Natural killer cell (primary cell): Measurements from ENCODE around the gene AMMECR1L. TPM values are rescaled to one million over a fixed set of nuclear protein-coding genes. Genes with fewer than 3 reads are reported as not detected.

Source experiments
- ATAC-seq, 3 donors: fragments of 150-1000 bp in 2 of 3; fragments of 200-7000 bp in 1 of 3; cut with Tn5 transposase; 1 replicate in 1 of 3; 2 replicates in 2 of 3; pipeline ENCODE4 v1.10.0; 2021; ENCODE audit warnings: mild to moderate bottlenecking in 2 of 3, moderate library complexity in 2 of 3
- DNase-seq, 2 donors: peaks; one replicate each; pipeline versions ENCODE4 v3.0.0 to v3.0.0-alpha.2; 2013 to 2021; ENCODE audit warnings: mixed read lengths in 1 of 2
- H3K27ac ChIP-seq: one replicate; pipeline ENCODE4 v1.5.1; 2013; ENCODE audit warnings: mild to moderate bottlenecking, low read length
- H3K27me3 ChIP-seq: one replicate; pipeline ENCODE4 v1.6.1; 2013; ENCODE audit warnings: low read length; ENCODE audit not compliant: control insufficient read depth, insufficient read depth
- H3K36me3 ChIP-seq: one replicate; pipeline ENCODE4 v1.6.1; 2013; ENCODE audit warnings: low read length; ENCODE audit not compliant: control insufficient read depth, insufficient read depth
- H3K4me1 ChIP-seq: one replicate; pipeline ENCODE4 v1.6.1; 2013; ENCODE audit warnings: low read length; ENCODE audit not compliant: control insufficient read depth, insufficient read depth
- H3K4me3 ChIP-seq: one replicate; pipeline ENCODE4 v1.5.1; 2013; ENCODE audit warnings: low read length
- H3K9me3 ChIP-seq: one replicate; pipeline ENCODE4 v1.6.1; 2013; ENCODE audit warnings: low read length; ENCODE audit not compliant: control insufficient read depth, insufficient read depth
- H3K27ac Mint-ChIP-seq, 2 donors: one replicate each; pipeline ENCODE4 v1.8.0; 2022; ENCODE audit warnings: mild to moderate bottlenecking in 2 of 2, mixed read lengths in 2 of 2, moderate library complexity in 1 of 2
- H3K27me3 Mint-ChIP-seq, 2 donors: one replicate each; pipeline ENCODE4 v1.8.0; 2022; ENCODE audit warnings: low read depth in 2 of 2, mixed read lengths in 2 of 2
- H3K36me3 Mint-ChIP-seq: one replicate; pipeline ENCODE4 v1.8.0; 2022; ENCODE audit warnings: mixed read lengths
- H3K4me1 Mint-ChIP-seq, 2 donors: one replicate each; pipeline ENCODE4 v1.8.0; 2022; ENCODE audit warnings: mixed read lengths in 2 of 2
- H3K4me3 Mint-ChIP-seq: one replicate; pipeline ENCODE4 v1.8.0; 2022; ENCODE audit warnings: mild to moderate bottlenecking, moderate library complexity, mixed read lengths
- H3K9me3 Mint-ChIP-seq, 2 donors: one replicate each; pipeline ENCODE4 v1.8.0; 2022; ENCODE audit warnings: mixed read lengths in 2 of 2
- WGBS: methylation state at CpG from one replicate; pipeline ENCODE4 v1.1.7; 2013; ENCODE audit warnings: missing lambda C conversion rate; ENCODE audit not compliant: insufficient coverage; 5-methylcytosine and 5-hydroxymethylcytosine counted together
- intact Hi-C: fragments of 100-400 bp; cut with micrococcal nuclease; formaldehyde crosslinking; loops from one replicate; pipeline ENCODE4 v1.14.2; 2022
- total RNA-seq, 4 donors: library from RNA; stranded (reverse); fragments of 120-200 nt in 1 of 4; gene quantifications; one replicate each; pipeline versions ENCODE4 v1.2.3 to v1.2.4, GENCODE V29; 2013 to 2022
- TF ChIP-seq, protein P1 (sequence below): fragments of 200-600 bp; IDR thresholded peaks from one replicate; pipeline ENCODE4 v1.8.0; 2022; ENCODE audit warnings: antibody characterized with exemption

AMMECR1L gene
- total RNA-seq, 3 donors from 2014 or later (not counting 1 experiment from before 2014, with no cell fraction given) = 12.0 to 17.3 (median 13.6) TPM

DNA sequence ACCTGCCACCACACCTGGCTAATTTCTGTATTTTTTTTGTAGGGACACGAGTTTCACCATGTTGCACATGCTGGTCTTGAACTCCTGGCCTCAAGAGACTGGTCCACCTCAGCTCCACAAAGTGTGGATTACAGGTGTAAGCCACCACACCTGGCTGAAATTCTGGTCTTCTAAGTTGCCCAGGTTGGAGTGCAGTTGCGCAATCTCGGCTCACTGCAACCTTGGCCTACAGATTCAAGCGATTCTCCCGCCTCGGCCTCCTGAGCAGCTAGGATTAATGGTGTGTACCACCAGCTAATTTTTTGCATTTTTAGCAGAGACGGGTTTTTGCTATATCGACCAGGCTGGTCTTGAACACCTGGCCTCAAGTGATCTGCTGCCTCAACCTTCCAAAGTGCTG is 33.4 kb downstream of the AMMECR1L start:
- no peak overlapping the region for H3K4me3 Mint-ChIP-seq
- Histone ChIP-seq H3K27ac (no peak overlapping the region), H3K9me3 (no peaks in the 10 kb centered on the region), H3K27me3 (no peaks in the 10 kb centered on the region), H3K4me3 (no peak overlapping the region), H3K4me1 (peaks cover 19% of the 10 kb centered on the region), H3K36me3 (peaks cover 31% of the 10 kb centered on the region)
- no peak overlapping the region for H3K27ac Mint-ChIP-seq
- peaks cover 20 to 36% of the 10 kb centered on the region in 2 donors for H3K4me1 Mint-ChIP-seq
- no peaks in the 10 kb centered on the region for H3K27me3 Mint-ChIP-seq
- H3K36me3 Mint-ChIP-seq = no peaks in the 10 kb centered on the region
- TF ChIP-seq, protein P1, sequence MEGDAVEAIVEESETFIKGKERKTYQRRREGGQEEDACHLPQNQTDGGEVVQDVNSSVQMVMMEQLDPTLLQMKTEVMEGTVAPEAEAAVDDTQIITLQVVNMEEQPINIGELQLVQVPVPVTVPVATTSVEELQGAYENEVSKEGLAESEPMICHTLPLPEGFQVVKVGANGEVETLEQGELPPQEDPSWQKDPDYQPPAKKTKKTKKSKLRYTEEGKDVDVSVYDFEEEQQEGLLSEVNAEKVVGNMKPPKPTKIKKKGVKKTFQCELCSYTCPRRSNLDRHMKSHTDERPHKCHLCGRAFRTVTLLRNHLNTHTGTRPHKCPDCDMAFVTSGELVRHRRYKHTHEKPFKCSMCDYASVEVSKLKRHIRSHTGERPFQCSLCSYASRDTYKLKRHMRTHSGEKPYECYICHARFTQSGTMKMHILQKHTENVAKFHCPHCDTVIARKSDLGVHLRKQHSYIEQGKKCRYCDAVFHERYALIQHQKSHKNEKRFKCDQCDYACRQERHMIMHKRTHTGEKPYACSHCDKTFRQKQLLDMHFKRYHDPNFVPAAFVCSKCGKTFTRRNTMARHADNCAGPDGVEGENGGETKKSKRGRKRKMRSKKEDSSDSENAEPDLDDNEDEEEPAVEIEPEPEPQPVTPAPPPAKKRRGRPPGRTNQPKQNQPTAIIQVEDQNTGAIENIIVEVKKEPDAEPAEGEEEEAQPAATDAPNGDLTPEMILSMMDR = no peak
- H3K9me3 Mint-ChIP-seq = no peaks in the 10 kb centered on the region
- 97% methylated on average over 8 of the region's 8 CpGs for WGBS
- no peak for DNase-seq
- intact Hi-C loops = no loop called here
- ATAC-seq = no peak

DNA sequence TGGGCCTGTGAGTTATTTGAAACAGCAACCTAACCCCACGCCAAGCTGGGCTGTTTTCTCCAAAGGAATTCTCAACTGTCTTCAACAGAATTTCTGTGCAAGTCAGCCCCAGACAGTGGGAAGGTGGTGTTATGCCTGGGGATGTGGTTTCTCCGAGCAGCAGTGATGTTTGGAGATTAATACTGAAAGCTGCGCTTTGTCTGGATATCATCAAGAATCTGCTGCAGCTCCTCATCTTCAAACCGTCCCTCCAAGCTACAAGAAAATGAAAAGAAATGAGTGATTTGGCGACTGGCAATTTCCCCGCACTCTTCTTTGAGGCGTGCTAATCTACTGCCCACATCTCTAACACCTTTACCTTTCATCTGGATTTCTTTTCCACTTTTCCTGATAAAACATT is 37.8 kb downstream of the AMMECR1L start:
- Histone ChIP-seq H3K9me3 (no peaks in the 10 kb centered on the region), H3K4me3 (no peak overlapping the region), H3K27ac (no peak overlapping the region), H3K27me3 (no peaks in the 10 kb centered on the region), H3K36me3 (peaks cover 49% of the 10 kb centered on the region), H3K4me1 (no peaks in the 10 kb centered on the region)
- no peaks in the 10 kb centered on the region for H3K36me3 Mint-ChIP-seq
- H3K4me3 Mint-ChIP-seq = no peak overlapping the region
- H3K27ac Mint-ChIP-seq = no peak overlapping the region
- H3K27me3 Mint-ChIP-seq = no peaks in the 10 kb centered on the region
- 75% methylated on average over 7 of the region's 7 CpGs for WGBS
- DNase-seq (no peak), ATAC-seq (no peak)
- peaks cover 6% of the 10 kb centered on the region in 2 donors for H3K4me1 Mint-ChIP-seq
- H3K9me3 Mint-ChIP-seq = no peaks in the 10 kb centered on the region
- TF ChIP-seq, protein P1 = no peak
- intact Hi-C loops = no loop called here

DNA sequence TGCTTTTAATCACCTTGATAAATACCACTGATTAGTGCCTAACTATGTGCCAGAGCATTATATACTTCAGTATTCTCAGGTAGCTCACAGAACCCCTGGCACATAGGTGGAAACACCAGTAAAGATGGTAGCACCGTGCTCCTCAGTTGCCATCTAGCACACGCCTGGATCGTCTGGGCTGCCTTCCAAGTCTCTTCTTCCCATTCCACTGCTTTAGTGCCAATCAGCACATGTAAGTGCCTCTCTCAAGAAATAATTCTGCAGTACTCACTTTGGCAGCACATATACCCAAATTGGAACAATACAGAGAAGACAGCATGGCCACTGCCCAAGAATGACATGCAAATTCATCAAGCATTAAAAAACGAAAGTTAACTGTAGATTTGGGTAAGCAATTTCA is 40.8 kb downstream of the AMMECR1L start:
- H3K9me3 ChIP-seq = no peaks in the 10 kb centered on the region
- DNase-seq (no peak), ATAC-seq (no peak)
- Mint-ChIP-seq H3K9me3 (no peaks in the 10 kb centered on the region), H3K27me3 (no peaks in the 10 kb centered on the region), H3K4me3 (no peak overlapping the region), H3K36me3 (no peaks in the 10 kb centered on the region), H3K4me1 (peaks cover 7 to 11% of the 10 kb centered on the region in 2 donors), H3K27ac (no peak overlapping the region)
- no peaks in the 10 kb centered on the region for H3K4me1 ChIP-seq
- intact Hi-C loops = no loop called here
- 100% methylated on average over 4 of the region's 4 CpGs for WGBS
- H3K36me3 ChIP-seq = peaks cover 37% of the 10 kb centered on the region
- H3K4me3 ChIP-seq = no peak overlapping the region
- no peak overlapping the region for H3K27ac ChIP-seq
- TF ChIP-seq, protein P1 = no peak
- no peaks in the 10 kb centered on the region for H3K27me3 ChIP-seq

DNA sequence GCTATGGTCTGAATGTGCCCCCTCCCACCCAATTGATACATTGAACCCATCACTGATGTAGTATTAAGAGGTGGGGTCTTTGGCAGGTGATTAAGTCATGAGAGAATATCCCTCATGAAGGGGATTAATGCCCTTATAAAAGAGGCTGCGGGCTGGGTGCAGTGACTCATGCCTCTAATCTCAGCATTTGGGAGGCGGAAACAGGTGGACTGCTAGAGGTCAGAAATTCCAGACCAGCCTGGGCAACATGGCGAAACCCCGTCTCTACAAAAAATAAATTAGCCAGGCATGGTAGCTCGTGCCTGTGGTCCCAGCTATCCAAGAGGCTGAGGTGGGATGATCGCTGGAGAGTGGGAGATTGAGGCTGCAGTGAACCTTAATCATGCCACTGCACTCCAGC is 42.1 kb downstream of the AMMECR1L start:
- Mint-ChIP-seq H3K27ac (no peak overlapping the region), H3K27me3 (no peaks in the 10 kb centered on the region), H3K4me3 (no peak overlapping the region), H3K9me3 (no peaks in the 10 kb centered on the region), H3K36me3 (no peaks in the 10 kb centered on the region), H3K4me1 (peaks cover 7 to 11% of the 10 kb centered on the region in 2 donors)
- no peak overlapping the region for H3K27ac ChIP-seq
- no peaks in the 10 kb centered on the region for H3K27me3 ChIP-seq
- intact Hi-C loops = no loop called here
- H3K4me1 ChIP-seq = no peaks in the 10 kb centered on the region
- no peak overlapping the region for H3K4me3 ChIP-seq
- 98% methylated on average over 6 of the region's 6 CpGs for WGBS
- TF ChIP-seq, protein P1 = no peak
- DNase-seq (no peak), ATAC-seq (no peak)
- peaks cover 26% of the 10 kb centered on the region for H3K36me3 ChIP-seq
- no peaks in the 10 kb centered on the region for H3K9me3 ChIP-seq
